Astrocyte of the cerebellum (primary cell): Measurements from ENCODE around the gene PRM3.

Source experiments
- DNase-seq: peaks from one replicate; pipeline ENCODE4 v3.0.0-alpha.2; 2011; ENCODE audit warnings: low read depth
- H3K4me3 ChIP-seq: 2 replicates; pipeline ENCODE4 v1.5.1; 2011; ENCODE audit warnings: mild to moderate bottlenecking, low read depth, low read length, moderate library complexity
- CTCF ChIP-seq: IDR thresholded peaks from 2 replicates; pipeline ENCODE4 v1.5.1; 2012; ENCODE audit warnings: low read length, low read depth, moderate library complexity, mild to moderate bottlenecking; ENCODE audit errors: missing control alignments
- in situ Hi-C: cut with HindIII; loops from 2 replicates; pipeline ENCODE4 v1.10.0; 2017; ENCODE audit warnings: low sequenced_read_pairs

The PRM3 gene

DNA sequence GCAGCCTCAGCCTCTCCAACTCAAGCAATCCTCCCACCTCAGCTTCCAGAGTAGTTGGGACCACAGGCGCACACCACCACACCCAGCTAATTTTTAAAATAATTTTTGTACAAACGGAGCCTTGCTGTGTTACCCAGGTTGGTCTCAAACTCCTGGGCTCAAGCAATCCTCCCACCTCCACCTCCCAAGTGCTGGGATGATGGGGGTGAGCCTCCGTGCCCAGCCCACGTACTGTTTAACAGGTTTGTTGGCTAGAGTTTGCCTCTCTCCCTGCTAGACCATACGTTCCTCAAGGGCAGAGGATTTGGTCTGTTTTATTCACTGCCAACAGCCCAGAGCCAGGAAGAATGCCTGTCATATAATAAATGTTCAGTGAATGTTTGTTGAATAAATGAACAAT lies 44.0 kb downstream of the PRM3 start:
- no peak for DNase-seq
- in situ Hi-C loops, result no loop called here
- H3K4me3 ChIP-seq, result no peak overlapping the region
- TF ChIP-seq CTCF, result no peak

DNA sequence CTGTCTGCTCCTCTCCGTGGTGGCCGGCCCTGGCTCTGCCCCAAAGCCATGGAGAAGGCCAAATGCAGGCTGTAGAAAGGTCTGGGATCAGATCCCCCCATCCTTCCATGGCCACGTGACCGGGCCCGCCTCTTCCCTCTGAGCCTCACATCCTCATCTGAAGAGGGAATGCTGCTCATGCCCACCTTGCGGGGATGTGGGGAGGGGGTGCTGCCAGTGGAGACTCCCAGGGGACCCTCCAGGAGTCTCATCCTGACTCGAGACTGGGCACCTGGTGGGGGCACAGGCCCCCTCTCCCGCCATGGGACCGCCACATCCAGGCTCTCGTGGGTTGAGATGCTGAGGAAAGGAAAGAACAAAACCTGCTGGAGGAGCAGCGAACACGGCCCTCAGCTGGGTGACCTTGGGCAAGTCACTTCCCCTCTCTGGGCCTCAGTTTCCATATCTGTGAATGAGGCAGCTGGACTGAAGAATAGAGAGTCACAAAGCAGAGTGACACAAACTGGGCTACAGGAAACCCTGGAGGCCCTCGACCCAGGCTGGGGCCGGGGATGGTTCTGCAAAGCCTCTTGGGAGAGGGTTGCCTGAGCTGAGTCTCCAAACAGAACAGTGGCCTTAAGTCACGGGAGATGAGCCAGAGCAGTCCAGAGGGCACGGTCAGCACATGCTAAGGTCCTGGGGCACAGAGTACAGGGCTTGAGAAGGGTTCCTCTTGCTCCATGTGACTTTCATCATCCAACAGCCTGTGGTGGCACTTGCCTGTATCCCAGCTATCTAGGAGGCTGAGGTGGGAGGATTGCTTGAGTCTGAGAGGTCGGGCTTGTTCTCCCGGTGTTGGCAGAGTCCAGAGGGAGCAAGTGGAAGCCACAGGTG lies 47.5 kb downstream of the PRM3 start:
- TF ChIP-seq CTCF, result no peak
- no peak overlapping the region for H3K4me3 ChIP-seq
- in situ Hi-C loops, result no loop called here
- DNase-seq, result no peak

DNA sequence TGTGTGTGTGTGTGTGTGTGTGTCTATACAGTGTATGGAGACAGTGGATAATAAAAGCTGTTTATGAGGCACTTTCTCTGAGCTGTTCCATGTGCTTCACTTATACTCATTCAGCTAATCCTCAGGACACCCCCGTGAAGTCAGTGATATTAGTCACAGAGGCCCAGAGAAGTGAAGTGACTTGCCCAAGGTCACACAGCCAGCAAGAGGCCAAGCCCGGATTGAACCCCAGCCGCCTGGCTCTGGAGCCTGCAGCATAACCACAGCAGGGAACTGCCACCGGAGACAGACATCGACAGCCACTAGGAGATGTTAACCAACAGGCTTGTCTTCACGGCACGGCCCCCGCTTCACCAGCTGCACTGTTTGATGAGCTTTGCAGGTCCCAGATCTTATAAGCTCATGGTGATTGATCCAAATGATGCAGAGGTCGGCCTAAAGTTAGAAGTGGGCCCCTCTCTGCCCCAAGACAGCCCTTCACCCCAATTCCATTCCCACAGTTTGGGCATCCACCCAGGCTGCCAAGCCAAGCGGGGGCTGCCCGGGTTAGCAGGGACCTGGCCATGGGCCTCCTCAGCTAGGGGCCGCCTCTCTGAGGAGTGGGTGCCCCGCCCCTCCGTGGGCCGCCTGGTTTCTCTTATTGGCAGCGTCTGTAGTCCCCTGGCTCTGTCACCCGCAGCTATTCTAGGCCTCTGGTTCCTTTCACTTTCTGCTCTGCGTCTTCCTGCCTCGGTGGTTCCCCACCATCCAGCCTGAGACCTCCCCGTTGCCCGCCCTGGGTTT lies 48.3 kb downstream of the PRM3 start:
- in situ Hi-C loops, result no loop called here
- no peak overlapping the region for H3K4me3 ChIP-seq
- TF ChIP-seq CTCF, result no peak
- DNase-seq, result no peak

DNA sequence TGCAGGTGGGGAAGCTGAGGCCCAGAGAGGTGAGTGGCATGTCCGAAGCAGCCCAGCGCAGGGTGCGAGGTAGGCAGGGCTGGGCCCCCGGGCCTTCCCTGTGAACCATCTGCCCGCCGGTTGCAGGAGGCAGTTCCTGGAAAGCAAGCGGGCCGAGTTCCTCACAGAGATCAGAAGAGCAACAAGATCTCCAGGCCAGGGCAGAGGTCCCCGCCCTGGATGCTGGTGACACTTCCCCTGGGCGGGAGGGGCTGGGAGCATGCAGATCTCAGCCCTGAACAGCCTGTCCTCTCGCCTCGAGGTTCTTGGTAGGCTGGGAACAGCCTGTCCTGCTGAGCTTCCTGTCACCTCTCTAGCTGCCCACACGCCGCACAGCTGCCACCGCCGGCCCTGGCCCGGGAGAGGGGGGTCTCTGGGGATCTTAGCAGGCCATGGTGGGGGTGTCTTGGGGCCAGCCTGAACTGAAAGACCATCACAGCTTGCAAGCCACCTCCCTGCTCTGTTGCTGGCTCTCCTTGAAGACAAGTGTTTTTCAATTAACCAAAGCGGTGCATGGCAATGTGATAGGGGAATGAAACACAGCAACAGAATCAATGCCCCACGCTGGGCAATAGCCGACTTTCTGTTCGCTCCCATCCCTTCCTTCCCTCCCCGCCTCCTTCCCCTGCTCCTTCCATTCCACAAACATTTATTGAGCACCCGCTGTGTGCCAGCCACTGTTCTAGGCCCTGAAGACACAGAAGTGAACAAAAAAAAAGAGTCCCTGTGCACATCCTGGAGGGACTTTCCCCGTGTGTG lies 49.1 kb downstream of the PRM3 start:
- no peak overlapping the region for H3K4me3 ChIP-seq
- TF ChIP-seq CTCF, result no peak
- DNase-seq, result no peak
- in situ Hi-C loops, result no loop called here
